GM12878 (cell line): ENCODE results near the gene CBLB. TPM values are rescaled to one million over a fixed set of nuclear protein-coding genes. Genes with fewer than 3 reads are reported as not detected.
A peak's percentile ranks its signal among the peaks of the same experiment; 100 is the strongest.

Experiments used
- BMI1 ChIP-seq: fragments of 450-650 bp; IDR thresholded peaks from 2 replicates; pipeline ENCODE4 v1.6.1; 2016; ENCODE audit warnings: mild to moderate bottlenecking, moderate library complexity, borderline replicate concordance
- FOXM1 ChIP-seq: IDR thresholded peaks from 2 replicates; pipeline ENCODE4 v1.6.1; 2012; ENCODE audit warnings: low read depth, mild to moderate bottlenecking, inconsistent platforms, low read length, moderate library complexity
- GABPA ChIP-seq: IDR thresholded peaks from 2 replicates; pipeline ENCODE4 v1.6.1; 2014; ENCODE audit warnings: antibody characterized with exemption, low read depth, mild to moderate bottlenecking, inconsistent platforms
- IKZF1 ChIP-seq: fragments of 450-650 bp; conservative IDR thresholded peaks from 2 replicates; pipeline ENCODE4 v1.6.1; 2017; ENCODE audit warnings: antibody characterized with exemption, mild to moderate bottlenecking
- JUND ChIP-seq: IDR thresholded peaks from 2 replicates; pipeline ENCODE4 v1.6.1; 2012; ENCODE audit warnings: low read depth, mild to moderate bottlenecking, low read length, improper control_type of control experiment, moderate library complexity
- KDM1A ChIP-seq: fragments of 200-600 bp; sonication (generic); IDR thresholded peaks from 2 replicates; pipeline ENCODE4 v1.6.1; 2016; ENCODE audit warnings: borderline replicate concordance
- PAX5 ChIP-seq: IDR thresholded peaks from 2 replicates; pipeline ENCODE4 v1.6.1; 2011; ENCODE audit warnings: low read depth, low read length, borderline replicate concordance
- RAD51 ChIP-seq: fragments of 450-650 bp; IDR thresholded peaks from 2 replicates; pipeline ENCODE4 v1.6.1; 2016; ENCODE audit warnings: moderate library complexity, mild to moderate bottlenecking, inconsistent platforms
- RELA ChIP-seq: fragments of 450-650 bp; IDR thresholded peaks from 2 replicates; pipeline ENCODE4 v1.8.0; 2014; ENCODE audit warnings: borderline replicate concordance; ENCODE audit not compliant: partially characterized antibody
- SREBF1 ChIP-seq: IDR thresholded peaks from 2 replicates; pipeline ENCODE4 v1.6.1; 2012; ENCODE audit warnings: mild to moderate bottlenecking, low read length
- SRF ChIP-seq, 2 experiments: IDR thresholded peaks; 2 replicates each; pipeline ENCODE4 v1.6.1; 2011; ENCODE audit warnings: low read depth in 2 of 2, low read length in 2 of 2, mild to moderate bottlenecking in 1 of 2, moderate library complexity in 1 of 2
- TCF3 ChIP-seq: IDR thresholded peaks from 2 replicates; pipeline ENCODE4 v1.6.1; 2012; ENCODE audit warnings: low read depth, mild to moderate bottlenecking, low read length, borderline replicate concordance; ENCODE audit not compliant: insufficient read depth
- WRNIP1 ChIP-seq: IDR thresholded peaks from 2 replicates; pipeline ENCODE4 v1.6.1; 2011; ENCODE audit warnings: low read depth, low read length, improper control_type of control experiment, borderline replicate concordance
- ZNF687 ChIP-seq: fragments of 450-650 bp; IDR thresholded peaks from 2 replicates; pipeline ENCODE4 v1.6.1; 2017; ENCODE audit warnings: mild to moderate bottlenecking, moderate library complexity
- polyA plus RNA-seq, 11 experiments: library from polyadenylated mRNA; depleted of rRNA in 4 of 11; unstranded in 6 of 11; stranded (reverse) in 5 of 11; fragments of >200 nt; fragmentation: Nextera tagmentation in 4 of 11; fragmentation: Illumina TruSeq in 1 of 11; extraction: Ambion mirVana in 4 of 11; extraction: Trizol in 1 of 11; gene quantifications; 1 replicate in 1 of 11; 2 replicates in 10 of 11; pipeline versions ENCODE4 v1.2.1 to v1.2.3, GENCODE V29; 2011 to 2016; ENCODE audit warnings: inconsistent platforms in 2 of 11, missing spikeins in 2 of 11, low read depth in 1 of 11
- total RNA-seq, 4 experiments: library from RNA; depleted of rRNA in 3 of 4; stranded (reverse); fragments of >200 nt in 3 of 4; fragmentation: Illumina TruSeq in 1 of 4; extraction: Trizol in 1 of 4; gene quantifications; 2 replicates each; pipeline versions ENCODE4 v1.2.1 to v1.2.3, GENCODE V29; 2013 to 2021
- TF ChIP-seq, protein P1 (sequence below): fragments of 450-650 bp; IDR thresholded peaks from 2 replicates; pipeline ENCODE4 v1.6.1; 2018; ENCODE audit warnings: mild to moderate bottlenecking, low read depth, moderate library complexity; ENCODE audit not compliant: partially characterized antibody
- TF ChIP-seq, protein P2 (sequence below): fragments of 450-650 bp; IDR thresholded peaks from 2 replicates; pipeline ENCODE4 v1.6.1; 2016; ENCODE audit warnings: mild to moderate bottlenecking
- TF ChIP-seq, protein P3 (sequence below): IDR thresholded peaks from 2 replicates; pipeline ENCODE4 v1.6.1; 2012; ENCODE audit warnings: improper control_type of control experiment, low read depth, low read length; ENCODE audit not compliant: insufficient replicate concordance

CBLB gene
- total and polyA plus RNA-seq, 10 of the 15 experiments (the other 5 are each of a cell fraction or from before 2014, with no cell fraction given) = 17.2 to 107 (median 41.9) TPM

DNA sequence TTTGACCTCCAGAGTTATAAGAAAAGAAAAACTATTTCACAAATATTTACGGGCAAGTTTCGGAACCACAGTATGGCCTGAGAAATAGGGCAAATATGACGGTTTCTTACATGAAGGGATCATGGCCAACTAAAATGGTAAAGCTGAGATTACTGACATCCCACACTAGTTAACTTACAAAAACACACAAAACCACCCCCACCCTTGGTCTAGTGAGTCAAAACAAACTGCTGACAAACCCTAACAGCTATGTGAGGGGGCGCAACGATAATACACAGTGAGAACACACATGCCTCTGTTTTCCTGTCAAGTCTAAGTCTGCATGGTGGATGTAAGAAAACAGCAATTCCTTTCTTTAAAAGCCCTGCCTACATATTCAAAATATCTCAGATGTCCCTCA is 32.3 kb downstream of the CBLB start (continued):
- TF ChIP-seq, protein P1, sequence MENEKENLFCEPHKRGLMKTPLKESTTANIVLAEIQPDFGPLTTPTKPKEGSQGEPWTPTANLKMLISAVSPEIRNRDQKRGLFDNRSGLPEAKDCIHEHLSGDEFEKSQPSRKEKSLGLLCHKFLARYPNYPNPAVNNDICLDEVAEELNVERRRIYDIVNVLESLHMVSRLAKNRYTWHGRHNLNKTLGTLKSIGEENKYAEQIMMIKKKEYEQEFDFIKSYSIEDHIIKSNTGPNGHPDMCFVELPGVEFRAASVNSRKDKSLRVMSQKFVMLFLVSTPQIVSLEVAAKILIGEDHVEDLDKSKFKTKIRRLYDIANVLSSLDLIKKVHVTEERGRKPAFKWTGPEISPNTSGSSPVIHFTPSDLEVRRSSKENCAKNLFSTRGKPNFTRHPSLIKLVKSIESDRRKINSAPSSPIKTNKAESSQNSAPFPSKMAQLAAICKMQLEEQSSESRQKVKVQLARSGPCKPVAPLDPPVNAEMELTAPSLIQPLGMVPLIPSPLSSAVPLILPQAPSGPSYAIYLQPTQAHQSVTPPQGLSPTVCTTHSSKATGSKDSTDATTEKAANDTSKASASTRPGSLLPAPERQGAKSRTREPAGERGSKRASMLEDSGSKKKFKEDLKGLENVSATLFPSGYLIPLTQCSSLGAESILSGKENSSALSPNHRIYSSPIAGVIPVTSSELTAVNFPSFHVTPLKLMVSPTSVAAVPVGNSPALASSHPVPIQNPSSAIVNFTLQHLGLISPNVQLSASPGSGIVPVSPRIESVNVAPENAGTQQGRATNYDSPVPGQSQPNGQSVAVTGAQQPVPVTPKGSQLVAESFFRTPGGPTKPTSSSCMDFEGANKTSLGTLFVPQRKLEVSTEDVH = no peak
- TF ChIP-seq BMI1 (no peak), SREBF1 (0 out of 2 replicates have a peak, but pooled peaks have one; percentile 9), JUND (0 out of 2 replicates have a peak, but pooled peaks have one; percentile 33), ZNF687 (0 out of 2 replicates have a peak, but pooled peaks have one; percentile 37), RAD51 (peak; percentile 24), FOXM1 (peak; percentile 83; the same call in 1 of the 2 replicates), TCF3 (0 out of 2 replicates have a peak, but pooled peaks have one; percentile 20), IKZF1 (peak; percentile 7; the same call in 1 of the 2 replicates), KDM1A (no peak), GABPA (0 out of 2 replicates have a peak, but pooled peaks have one; percentile 41), RELA (peak; percentile 13), PAX5 (peak; percentile 91), WRNIP1 (no peak), SRF (IDR thresholded peaks at IDR 0.05; ENCODE audit: low read depth in 2 of 2, low read length in 2 of 2) (peak in 1 of 2 experiments; percentile 7; a peak in 1 of 4 replicates)
- TF ChIP-seq, protein P2, sequence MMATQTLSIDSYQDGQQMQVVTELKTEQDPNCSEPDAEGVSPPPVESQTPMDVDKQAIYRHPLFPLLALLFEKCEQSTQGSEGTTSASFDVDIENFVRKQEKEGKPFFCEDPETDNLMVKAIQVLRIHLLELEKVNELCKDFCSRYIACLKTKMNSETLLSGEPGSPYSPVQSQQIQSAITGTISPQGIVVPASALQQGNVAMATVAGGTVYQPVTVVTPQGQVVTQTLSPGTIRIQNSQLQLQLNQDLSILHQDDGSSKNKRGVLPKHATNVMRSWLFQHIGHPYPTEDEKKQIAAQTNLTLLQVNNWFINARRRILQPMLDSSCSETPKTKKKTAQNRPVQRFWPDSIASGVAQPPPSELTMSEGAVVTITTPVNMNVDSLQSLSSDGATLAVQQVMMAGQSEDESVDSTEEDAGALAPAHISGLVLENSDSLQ = peak; percentile 14; the same call in 1 of the 2 replicates
- TF ChIP-seq, protein P3, sequence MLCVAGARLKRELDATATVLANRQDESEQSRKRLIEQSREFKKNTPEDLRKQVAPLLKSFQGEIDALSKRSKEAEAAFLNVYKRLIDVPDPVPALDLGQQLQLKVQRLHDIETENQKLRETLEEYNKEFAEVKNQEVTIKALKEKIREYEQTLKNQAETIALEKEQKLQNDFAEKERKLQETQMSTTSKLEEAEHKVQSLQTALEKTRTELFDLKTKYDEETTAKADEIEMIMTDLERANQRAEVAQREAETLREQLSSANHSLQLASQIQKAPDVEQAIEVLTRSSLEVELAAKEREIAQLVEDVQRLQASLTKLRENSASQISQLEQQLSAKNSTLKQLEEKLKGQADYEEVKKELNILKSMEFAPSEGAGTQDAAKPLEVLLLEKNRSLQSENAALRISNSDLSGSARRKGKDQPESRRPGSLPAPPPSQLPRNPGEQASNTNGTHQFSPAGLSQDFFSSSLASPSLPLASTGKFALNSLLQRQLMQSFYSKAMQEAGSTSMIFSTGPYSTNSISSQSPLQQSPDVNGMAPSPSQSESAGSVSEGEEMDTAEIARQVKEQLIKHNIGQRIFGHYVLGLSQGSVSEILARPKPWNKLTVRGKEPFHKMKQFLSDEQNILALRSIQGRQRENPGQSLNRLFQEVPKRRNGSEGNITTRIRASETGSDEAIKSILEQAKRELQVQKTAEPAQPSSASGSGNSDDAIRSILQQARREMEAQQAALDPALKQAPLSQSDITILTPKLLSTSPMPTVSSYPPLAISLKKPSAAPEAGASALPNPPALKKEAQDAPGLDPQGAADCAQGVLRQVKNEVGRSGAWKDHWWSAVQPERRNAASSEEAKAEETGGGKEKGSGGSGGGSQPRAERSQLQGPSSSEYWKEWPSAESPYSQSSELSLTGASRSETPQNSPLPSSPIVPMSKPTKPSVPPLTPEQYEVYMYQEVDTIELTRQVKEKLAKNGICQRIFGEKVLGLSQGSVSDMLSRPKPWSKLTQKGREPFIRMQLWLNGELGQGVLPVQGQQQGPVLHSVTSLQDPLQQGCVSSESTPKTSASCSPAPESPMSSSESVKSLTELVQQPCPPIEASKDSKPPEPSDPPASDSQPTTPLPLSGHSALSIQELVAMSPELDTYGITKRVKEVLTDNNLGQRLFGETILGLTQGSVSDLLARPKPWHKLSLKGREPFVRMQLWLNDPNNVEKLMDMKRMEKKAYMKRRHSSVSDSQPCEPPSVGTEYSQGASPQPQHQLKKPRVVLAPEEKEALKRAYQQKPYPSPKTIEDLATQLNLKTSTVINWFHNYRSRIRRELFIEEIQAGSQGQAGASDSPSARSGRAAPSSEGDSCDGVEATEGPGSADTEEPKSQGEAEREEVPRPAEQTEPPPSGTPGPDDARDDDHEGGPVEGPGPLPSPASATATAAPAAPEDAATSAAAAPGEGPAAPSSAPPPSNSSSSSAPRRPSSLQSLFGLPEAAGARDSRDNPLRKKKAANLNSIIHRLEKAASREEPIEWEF = peak; percentile 42
